Loucy (cell line): Measurements from ENCODE around the gene ABTB2.

Experiments used
- EZH2phosphoT487 ChIP-seq: fragments of 200-600 bp; IDR thresholded peaks from 2 replicates; pipeline ENCODE4 v1.6.1; 2018; ENCODE audit warnings: antibody characterized with exemption, mild to moderate bottlenecking, moderate library complexity, borderline replicate concordance
- TF ChIP-seq, protein P1 (sequence below): fragments of 200-600 bp; sonication (generic); conservative IDR thresholded peaks from 2 replicates; pipeline ENCODE4 v1.5.1; 2014; ENCODE audit warnings: mild to moderate bottlenecking, antibody characterized with exemption, low read length

GRCh38 chr11:34349882-34350281, 7.9 kb downstream of the ABTB2 start:
- TF ChIP-seq, protein P1, sequence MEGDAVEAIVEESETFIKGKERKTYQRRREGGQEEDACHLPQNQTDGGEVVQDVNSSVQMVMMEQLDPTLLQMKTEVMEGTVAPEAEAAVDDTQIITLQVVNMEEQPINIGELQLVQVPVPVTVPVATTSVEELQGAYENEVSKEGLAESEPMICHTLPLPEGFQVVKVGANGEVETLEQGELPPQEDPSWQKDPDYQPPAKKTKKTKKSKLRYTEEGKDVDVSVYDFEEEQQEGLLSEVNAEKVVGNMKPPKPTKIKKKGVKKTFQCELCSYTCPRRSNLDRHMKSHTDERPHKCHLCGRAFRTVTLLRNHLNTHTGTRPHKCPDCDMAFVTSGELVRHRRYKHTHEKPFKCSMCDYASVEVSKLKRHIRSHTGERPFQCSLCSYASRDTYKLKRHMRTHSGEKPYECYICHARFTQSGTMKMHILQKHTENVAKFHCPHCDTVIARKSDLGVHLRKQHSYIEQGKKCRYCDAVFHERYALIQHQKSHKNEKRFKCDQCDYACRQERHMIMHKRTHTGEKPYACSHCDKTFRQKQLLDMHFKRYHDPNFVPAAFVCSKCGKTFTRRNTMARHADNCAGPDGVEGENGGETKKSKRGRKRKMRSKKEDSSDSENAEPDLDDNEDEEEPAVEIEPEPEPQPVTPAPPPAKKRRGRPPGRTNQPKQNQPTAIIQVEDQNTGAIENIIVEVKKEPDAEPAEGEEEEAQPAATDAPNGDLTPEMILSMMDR, result no peak
- no peak for TF ChIP-seq EZH2phosphoT487
